ENCODE measurements around the gene C1D. TPM values are rescaled to one million over a fixed set of nuclear protein-coding genes. Genes with fewer than 3 reads are reported as not detected.

The C1D gene
- polyA plus RNA-seq, 1 donor from 2014 or later: 53.0 TPM

DNA sequence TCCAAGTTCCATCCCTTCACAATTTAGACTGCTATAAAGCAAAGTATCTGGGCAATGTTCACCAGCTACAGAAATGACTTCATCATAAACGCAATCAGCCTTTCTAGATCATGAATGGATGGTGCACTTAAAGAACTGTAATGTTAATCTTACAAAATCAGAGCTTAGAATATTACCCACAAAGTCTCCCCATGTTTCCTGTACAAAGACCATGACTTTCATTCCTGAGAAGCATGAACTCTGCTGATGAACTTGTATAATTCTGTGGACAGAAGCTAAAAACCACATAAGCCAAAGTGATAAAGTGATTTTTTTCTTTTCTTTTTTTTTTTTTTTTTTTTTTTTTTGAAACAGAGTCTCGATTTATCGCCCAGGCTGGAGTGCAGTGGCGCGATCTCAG is 53.3 kb downstream of the C1D start:
- Histone ChIP-seq H3K9me3 (ENCODE audit: low read length) (no peaks in the 10 kb centered on the region), H4K20me1 (ENCODE audit: insufficient read depth) (no peaks in the 10 kb centered on the region), H3K27ac (ENCODE audit: low read length) (no peak overlapping the region), H3K79me2 (replicated peaks; ENCODE audit: insufficient read depth, low read length) (no peaks in the 10 kb centered on the region), H3F3A (ENCODE audit: insufficient read depth, low read length, poor library complexity, severe bottlenecking) (no peaks in the 10 kb centered on the region), H3K4me2 (ENCODE audit: low read length) (no peak overlapping the region), H3K4me3 (ENCODE audit: low read length) (no peak overlapping the region), H2AFZ (ENCODE audit: low read depth, low read length) (no peak overlapping the region), H3K9ac (ENCODE audit: low read length) (no peak overlapping the region), H3K27me3 (ENCODE audit: insufficient read depth, low read depth, low read length) (no peaks in the 10 kb centered on the region), H3K9me2 (ENCODE audit: insufficient read depth, low read length) (no peaks in the 10 kb centered on the region), H3K36me3 (ENCODE audit: insufficient read depth, low read length) (no peaks in the 10 kb centered on the region)
- TF ChIP-seq MXI1 (conservative IDR thresholded peaks at IDR 0.05; ENCODE audit: poor library complexity, severe bottlenecking): no peak
- no peak for TF ChIP-seq POLR2AphosphoS5 (IDR thresholded peaks at IDR 0.05)
- TF ChIP-seq SMC3 (conservative IDR thresholded peaks at IDR 0.05; ENCODE audit: poor library complexity): no peak
- TF ChIP-seq, protein P1, sequence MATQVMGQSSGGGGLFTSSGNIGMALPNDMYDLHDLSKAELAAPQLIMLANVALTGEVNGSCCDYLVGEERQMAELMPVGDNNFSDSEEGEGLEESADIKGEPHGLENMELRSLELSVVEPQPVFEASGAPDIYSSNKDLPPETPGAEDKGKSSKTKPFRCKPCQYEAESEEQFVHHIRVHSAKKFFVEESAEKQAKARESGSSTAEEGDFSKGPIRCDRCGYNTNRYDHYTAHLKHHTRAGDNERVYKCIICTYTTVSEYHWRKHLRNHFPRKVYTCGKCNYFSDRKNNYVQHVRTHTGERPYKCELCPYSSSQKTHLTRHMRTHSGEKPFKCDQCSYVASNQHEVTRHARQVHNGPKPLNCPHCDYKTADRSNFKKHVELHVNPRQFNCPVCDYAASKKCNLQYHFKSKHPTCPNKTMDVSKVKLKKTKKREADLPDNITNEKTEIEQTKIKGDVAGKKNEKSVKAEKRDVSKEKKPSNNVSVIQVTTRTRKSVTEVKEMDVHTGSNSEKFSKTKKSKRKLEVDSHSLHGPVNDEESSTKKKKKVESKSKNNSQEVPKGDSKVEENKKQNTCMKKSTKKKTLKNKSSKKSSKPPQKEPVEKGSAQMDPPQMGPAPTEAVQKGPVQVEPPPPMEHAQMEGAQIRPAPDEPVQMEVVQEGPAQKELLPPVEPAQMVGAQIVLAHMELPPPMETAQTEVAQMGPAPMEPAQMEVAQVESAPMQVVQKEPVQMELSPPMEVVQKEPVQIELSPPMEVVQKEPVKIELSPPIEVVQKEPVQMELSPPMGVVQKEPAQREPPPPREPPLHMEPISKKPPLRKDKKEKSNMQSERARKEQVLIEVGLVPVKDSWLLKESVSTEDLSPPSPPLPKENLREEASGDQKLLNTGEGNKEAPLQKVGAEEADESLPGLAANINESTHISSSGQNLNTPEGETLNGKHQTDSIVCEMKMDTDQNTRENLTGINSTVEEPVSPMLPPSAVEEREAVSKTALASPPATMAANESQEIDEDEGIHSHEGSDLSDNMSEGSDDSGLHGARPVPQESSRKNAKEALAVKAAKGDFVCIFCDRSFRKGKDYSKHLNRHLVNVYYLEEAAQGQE (IDR thresholded peaks at IDR 0.05; ENCODE audit: borderline replicate concordance): no peak
- no peak for TF ChIP-seq EZH2 (IDR thresholded peaks at IDR 0.05; ENCODE audit: borderline replicate concordance, insufficient read depth, low read length, poor library complexity, severe bottlenecking)
- TF ChIP-seq, protein P2, sequence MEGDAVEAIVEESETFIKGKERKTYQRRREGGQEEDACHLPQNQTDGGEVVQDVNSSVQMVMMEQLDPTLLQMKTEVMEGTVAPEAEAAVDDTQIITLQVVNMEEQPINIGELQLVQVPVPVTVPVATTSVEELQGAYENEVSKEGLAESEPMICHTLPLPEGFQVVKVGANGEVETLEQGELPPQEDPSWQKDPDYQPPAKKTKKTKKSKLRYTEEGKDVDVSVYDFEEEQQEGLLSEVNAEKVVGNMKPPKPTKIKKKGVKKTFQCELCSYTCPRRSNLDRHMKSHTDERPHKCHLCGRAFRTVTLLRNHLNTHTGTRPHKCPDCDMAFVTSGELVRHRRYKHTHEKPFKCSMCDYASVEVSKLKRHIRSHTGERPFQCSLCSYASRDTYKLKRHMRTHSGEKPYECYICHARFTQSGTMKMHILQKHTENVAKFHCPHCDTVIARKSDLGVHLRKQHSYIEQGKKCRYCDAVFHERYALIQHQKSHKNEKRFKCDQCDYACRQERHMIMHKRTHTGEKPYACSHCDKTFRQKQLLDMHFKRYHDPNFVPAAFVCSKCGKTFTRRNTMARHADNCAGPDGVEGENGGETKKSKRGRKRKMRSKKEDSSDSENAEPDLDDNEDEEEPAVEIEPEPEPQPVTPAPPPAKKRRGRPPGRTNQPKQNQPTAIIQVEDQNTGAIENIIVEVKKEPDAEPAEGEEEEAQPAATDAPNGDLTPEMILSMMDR (IDR thresholded peaks at IDR 0.05; ENCODE audit: poor library complexity, severe bottlenecking): no peak

DNA sequence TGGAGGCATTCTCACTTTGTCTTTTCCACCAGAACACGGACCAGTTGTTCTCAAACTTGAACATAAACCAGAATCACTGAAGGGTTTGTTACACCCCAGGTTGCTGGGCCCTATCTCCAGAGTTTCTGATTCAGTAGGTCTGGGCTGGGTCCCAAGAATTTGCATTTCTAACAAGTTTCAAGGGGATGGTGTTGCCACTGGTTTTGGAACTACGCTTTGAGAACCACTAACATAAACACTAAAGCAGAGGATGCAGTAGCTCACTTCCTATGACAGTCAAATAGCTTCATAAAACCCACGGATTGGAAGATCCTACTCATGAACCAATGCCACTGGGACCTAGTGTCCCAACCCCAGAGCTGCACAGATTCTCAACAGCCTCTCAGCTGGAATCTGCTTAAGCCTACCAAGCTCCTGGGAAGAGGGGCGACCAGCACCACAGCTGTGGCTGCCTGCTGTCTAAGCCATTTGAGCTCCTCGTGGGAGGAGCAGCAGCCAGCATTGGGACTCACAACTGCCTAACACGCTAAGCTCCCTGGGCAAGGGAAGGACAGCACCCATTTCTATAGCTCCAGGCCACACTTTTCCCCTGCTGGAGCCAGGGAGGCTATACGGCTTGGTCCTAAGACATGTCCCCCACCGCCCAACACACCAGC is 62.5 kb downstream of the C1D start:
- Histone ChIP-seq H3K4me3 (ENCODE audit: low read length) (no peak overlapping the region), H3K9me2 (ENCODE audit: insufficient read depth, low read length) (no peaks in the 10 kb centered on the region), H3K9ac (ENCODE audit: low read length) (no peak overlapping the region), H3K79me2 (replicated peaks; ENCODE audit: insufficient read depth, low read length) (no peaks in the 10 kb centered on the region), H4K20me1 (ENCODE audit: insufficient read depth) (no peaks in the 10 kb centered on the region), H3K9me3 (ENCODE audit: low read length) (no peaks in the 10 kb centered on the region), H3K36me3 (ENCODE audit: insufficient read depth, low read length) (no peaks in the 10 kb centered on the region), H3F3A (ENCODE audit: insufficient read depth, low read length, poor library complexity, severe bottlenecking) (no peaks in the 10 kb centered on the region), H3K27me3 (ENCODE audit: insufficient read depth, low read depth, low read length) (no peaks in the 10 kb centered on the region), H3K4me2 (ENCODE audit: low read length) (no peak overlapping the region), H3K27ac (ENCODE audit: low read length) (no peak overlapping the region), H2AFZ (ENCODE audit: low read depth, low read length) (no peak overlapping the region)
- TF ChIP-seq POLR2AphosphoS5 (IDR thresholded peaks at IDR 0.05): no peak
- no peak for TF ChIP-seq SMC3 (conservative IDR thresholded peaks at IDR 0.05; ENCODE audit: poor library complexity)
- TF ChIP-seq MXI1 (conservative IDR thresholded peaks at IDR 0.05; ENCODE audit: poor library complexity, severe bottlenecking): no peak
- no peak for TF ChIP-seq EZH2 (IDR thresholded peaks at IDR 0.05; ENCODE audit: borderline replicate concordance, insufficient read depth, low read length, poor library complexity, severe bottlenecking)

DNA sequence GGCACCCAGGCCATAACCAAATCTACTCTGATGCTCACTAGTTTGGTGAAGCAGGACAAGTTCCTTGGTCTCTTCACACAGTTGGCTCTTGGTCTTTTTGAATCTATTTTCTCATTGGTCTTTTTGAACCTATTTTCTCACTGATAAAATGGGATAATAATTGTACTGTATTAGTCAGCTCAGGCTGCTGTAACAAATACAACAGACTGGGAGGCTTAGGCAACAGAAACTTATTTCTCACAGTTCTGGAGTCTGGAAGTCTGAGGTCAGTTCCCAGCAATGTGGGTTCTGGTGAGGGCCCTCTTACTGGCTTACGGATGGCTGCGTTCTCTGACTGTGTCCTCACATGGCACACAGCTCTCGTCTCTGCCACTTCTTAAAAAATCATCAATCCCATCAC is 63.5 kb downstream of the C1D start:
- TF ChIP-seq RAD21 (conservative IDR thresholded peaks at IDR 0.05): no peak
- TF ChIP-seq, protein P2 (IDR thresholded peaks at IDR 0.05; ENCODE audit: poor library complexity, severe bottlenecking): no peak
- no peak for TF ChIP-seq MXI1 (conservative IDR thresholded peaks at IDR 0.05; ENCODE audit: poor library complexity, severe bottlenecking)
- TF ChIP-seq, protein P1 (IDR thresholded peaks at IDR 0.05; ENCODE audit: borderline replicate concordance): no peak
- no peak for TF ChIP-seq EZH2 (IDR thresholded peaks at IDR 0.05; ENCODE audit: borderline replicate concordance, insufficient read depth, low read length, poor library complexity, severe bottlenecking)
- no peak for TF ChIP-seq POLR2AphosphoS5 (IDR thresholded peaks at IDR 0.05)
- TF ChIP-seq EP300 (conservative IDR thresholded peaks at IDR 0.05; ENCODE audit: poor library complexity, severe bottlenecking): no peak
- TF ChIP-seq SMC3 (conservative IDR thresholded peaks at IDR 0.05; ENCODE audit: poor library complexity): no peak
- no peak for TF ChIP-seq TAF1 (IDR thresholded peaks at IDR 0.05; ENCODE audit: low read depth)
- no peak overlapping the region for H3K9ac ChIP-seq (ENCODE audit: low read length)
- H3K9me2 ChIP-seq (ENCODE audit: insufficient read depth, low read length): no peaks in the 10 kb centered on the region
- no peak overlapping the region for H2AFZ ChIP-seq (ENCODE audit: low read depth, low read length)
- H3F3A ChIP-seq (ENCODE audit: insufficient read depth, low read length, poor library complexity, severe bottlenecking): no peaks in the 10 kb centered on the region
- H3K79me2 ChIP-seq (replicated peaks; ENCODE audit: insufficient read depth, low read length): no peaks in the 10 kb centered on the region
- H3K4me2 ChIP-seq (ENCODE audit: low read length): no peak overlapping the region
- no peaks in the 10 kb centered on the region for H4K20me1 ChIP-seq (ENCODE audit: insufficient read depth)
- no peaks in the 10 kb centered on the region for H3K9me3 ChIP-seq (ENCODE audit: low read length)
- H3K36me3 ChIP-seq (ENCODE audit: insufficient read depth, low read length): no peaks in the 10 kb centered on the region
- H3K27me3 ChIP-seq (ENCODE audit: insufficient read depth, low read depth, low read length): no peaks in the 10 kb centered on the region
- H3K4me3 ChIP-seq (ENCODE audit: low read length): no peak overlapping the region
- H3K27ac ChIP-seq (ENCODE audit: low read length): no peak overlapping the region

All from neural cell (in vitro differentiated cells).